Skin of body (tissue), 2 donors: ENCODE results near the gene HDAC4. TPM values are rescaled to one million over a fixed set of nuclear protein-coding genes. Genes with fewer than 3 reads are reported as not detected.

Source experiments
- DNase-seq: peaks from one replicate; lab custom pipeline; 2025; lab: John Stamatoyannopoulos, UW
- total RNA-seq: library from RNA; depleted of rRNA; stranded (reverse); fragments of >200 nt; gene quantifications from one replicate; pipeline ENCODE4 v1.2.3, GENCODE V29; 2014

HDAC4 gene
- total RNA-seq, 1 donor from 2014 or later, result 22.8 TPM

DNA sequence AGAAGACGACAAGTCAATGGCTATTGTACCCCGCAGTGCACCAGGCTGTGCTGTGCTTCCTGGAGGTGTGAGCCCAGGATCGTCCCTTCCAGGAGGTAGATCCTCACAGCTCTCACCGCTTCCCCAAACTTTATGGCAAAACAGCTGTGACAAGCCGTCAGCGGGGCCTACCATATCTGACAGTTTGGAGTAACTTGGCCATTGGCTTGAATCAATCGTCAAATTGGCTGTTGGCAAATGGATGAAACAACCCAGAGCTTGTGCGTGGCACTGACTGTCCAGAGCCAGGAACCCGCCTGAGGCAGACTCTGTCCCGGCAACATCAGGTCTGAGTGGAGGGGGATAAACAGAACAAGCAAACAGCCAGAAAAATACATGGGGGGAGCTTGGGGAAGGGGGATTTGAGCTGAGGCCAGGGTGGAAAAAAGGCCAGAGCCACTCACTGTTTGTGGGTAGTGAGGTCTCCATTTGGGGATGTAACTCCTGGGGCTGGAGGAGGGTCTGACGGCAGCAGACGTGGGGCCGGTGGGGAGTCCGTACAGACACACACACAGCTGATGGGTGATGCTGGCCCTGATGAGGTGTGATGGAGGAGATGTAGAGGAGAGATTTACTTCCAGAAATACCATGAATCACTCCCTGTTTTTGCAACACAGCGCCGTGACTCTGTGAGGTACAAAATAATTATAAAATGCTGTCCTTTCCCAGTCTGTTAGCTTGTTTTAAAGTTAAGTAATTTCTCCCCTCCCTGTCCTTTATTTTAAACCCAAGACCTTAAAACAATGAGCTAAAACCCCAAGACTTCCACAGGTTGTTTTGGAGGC lies 378.2 kb downstream of the HDAC4 start:
- no peak for DNase-seq

DNA sequence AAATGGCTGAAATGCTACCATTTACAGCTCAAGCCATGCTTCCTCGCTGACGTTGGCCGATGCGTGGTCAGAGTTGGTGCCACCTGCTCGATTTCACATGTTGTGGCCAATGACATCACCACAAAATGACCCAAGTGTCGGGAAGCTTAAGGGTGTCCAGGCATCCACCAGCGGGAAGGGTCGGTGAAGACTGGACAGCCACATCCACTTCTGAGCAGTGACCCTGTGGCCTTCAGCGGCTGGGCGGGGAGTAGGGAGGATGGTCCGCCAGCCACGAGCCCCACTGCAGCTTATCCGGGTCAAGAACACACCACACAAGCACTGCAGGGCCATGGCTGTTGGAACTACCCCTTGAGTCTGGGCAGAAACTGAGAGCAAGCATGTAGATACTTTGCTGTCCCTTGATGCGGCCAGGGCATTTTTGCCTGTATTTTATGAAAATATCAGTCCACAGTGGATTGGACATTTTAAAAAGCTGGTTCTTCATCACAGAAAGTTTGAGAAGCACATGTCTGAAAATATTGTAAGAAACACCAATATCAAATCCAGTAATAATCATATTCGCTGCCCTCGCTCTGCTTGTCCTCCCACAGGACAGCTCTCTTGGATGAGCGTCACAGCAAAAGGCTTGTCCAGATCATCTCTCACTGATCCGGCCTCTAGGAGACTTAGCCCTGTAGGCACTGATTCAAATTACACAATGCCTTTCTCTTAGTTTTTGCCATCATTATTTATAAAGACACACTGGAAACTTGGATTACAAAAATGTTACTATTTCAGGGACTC lies 379.0 kb downstream of the HDAC4 start:
- no peak for DNase-seq

DNA sequence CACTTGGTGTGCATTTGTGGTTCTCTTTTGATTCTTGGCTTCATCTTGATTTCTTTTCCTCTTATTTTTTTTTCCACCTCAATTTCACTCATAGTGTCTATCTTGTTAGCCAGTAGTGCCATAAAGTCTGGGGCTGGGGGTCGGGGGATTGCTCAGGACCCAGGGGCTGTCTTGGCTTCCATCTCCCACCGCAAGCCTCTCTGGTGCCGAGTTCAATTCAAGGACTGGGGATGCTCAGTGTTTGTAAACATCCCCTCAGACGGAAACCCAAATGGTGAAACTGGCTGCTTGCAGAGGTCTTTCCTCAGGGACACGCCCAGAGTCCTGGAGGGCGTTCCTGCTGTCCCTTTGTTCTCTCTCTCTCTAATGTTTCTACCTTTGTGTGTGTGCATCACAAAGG lies 379.6 kb downstream of the HDAC4 start:
- no peak for DNase-seq

DNA sequence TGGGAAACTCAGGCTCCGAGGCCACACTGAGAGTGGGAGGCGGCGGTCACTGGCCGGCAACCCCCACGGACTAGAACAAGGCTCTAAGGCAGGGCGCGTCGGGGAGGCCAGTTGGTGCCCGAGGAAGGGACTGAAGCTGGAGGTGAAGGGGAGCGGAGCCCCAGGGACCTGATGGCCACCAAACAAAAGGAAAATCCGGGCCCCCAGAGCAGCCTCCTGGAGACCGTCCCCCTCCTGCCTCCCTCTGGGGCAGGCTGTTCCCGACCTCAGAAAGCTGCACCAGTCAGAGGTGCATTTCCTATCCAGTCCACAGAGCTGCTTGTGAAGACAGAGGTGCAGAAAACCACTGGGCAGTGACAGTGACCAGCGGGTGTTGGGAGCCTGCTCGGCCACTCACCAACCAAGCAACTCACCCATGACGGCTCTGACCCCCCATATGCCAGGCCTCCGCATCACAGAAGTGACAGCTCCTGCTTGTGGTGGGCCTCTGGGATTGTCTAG lies 380.2 kb downstream of the HDAC4 start:
- DNase-seq, result no peak

DNA sequence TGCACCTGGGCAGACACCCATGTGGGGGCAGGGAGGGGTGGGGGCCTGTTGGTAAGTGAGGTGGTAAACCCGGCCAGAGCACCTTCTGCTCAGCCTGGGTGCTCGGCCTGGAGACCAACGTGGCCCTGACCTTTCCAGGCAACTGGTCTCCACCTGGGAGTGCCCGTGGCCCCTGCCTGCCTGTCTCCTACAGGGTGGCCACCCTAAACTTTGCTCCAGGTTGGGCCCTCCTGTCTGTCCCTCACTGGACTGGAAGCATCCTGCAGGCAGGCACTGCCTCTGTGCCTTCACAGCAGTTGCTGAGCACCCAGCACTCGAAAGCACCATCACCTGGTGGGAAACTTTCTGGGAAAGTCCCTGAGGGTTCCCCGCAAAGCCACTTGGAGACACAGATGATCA lies 381.6 kb downstream of the HDAC4 start:
- DNase-seq, result no peak

DNA sequence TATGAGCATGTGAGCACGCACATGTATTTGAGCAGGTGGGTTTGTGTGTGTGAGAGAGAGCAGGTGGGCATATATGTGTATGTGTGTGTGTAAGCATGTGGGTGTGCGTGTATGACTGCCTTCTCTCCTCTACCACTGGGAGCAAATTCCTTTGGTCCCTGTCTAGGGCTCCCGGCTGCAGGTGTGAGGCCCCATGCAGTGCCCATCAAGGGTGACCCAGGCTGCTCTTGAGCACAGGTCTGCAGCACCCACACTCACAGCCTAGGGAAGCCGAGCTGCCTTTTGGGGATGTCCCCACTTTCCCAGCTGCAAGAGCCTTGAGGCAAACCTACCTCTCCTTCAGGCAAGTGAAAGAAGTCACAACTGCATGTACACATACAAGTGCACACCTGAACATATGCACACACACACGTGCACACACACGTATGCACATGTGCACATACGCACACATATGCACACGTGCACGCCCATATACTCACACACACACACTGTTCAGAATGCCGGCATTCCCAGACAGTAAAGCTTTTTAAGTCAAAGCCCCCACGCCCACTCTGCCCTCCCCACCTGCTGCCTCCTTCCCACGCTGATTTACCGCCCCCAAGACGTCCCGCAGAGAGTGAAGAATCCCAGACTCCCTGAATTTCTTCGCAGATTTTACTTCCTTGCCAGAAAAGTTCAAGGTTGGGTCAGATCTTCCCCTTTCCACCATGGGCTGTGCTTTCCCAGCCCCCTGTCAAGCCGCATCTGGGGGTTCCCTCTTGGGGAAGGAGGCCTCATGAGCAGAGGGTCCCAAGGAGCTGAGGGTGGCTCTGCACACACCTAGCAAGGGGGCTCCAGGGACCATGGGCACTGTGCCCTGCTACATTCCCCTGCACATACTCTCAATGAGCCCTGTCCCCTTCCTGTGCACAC lies 382.3 kb downstream of the HDAC4 start:
- no peak for DNase-seq

DNA sequence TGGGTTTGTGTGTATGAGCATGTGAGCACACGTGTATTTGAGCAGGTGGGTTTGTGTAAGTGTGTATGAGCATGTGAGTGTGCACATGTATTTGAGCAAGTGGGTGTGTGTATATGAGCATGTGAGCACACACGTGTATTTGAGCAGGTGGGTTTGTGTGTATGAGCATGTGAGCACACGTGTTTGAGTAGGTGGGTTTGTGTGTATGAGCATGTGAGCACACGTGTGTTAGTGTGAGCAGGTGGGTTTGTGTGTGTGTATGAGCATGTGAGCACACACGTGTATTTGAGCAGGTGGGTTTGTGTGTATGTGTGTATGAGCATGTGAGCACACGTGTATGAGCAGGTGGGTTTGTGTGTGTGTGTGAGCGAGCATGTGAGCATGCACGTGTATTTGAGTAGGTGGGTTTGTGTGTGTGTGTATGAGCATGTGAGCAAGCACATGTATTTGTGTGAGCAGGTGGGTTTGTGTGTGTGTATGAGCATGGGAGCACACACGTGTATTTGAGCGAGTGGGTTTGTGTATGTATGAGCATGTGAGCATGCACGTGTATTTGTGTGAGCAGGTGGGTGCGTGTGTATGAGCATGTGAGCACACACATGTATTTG lies 383.2 kb downstream of the HDAC4 start:
- DNase-seq, result no peak

DNA sequence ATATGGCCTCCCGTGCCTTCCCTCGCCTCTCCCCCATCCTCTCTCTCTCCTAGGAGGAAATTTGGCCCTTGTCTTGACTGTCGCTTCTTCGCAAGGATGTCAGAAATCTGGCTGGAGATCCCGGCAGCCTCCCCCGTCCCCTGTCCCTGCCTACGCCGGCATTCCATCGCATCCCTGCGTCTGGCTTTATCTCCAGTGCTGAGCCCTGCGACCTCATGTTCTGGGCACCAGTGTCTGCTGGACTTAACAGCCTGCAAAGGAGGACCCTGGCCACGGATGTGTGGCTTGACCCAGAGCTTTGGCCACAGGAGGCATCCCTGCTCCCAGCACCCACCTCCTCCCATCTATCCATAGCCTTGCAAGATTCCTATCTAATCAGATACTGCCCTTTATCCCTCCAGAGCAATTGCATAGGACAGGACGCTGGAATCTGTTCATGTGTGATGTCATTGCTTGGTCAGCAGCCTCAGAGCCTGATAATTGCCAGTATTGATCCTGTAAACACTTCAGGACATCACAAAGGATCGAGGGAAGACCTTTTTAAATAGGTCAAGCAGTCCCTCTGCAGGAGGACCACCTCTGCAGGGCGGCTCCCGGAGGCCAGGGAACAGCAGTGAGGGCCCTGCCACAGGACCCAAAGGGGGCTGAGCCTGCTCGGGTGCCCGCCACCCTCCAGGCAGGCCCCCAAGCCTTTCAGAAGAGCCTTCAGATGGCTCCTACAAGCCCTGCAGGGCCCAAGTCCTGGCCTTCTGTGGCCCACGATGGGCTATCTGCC lies 384.7 kb downstream of the HDAC4 start:
- no peak for DNase-seq

DNA sequence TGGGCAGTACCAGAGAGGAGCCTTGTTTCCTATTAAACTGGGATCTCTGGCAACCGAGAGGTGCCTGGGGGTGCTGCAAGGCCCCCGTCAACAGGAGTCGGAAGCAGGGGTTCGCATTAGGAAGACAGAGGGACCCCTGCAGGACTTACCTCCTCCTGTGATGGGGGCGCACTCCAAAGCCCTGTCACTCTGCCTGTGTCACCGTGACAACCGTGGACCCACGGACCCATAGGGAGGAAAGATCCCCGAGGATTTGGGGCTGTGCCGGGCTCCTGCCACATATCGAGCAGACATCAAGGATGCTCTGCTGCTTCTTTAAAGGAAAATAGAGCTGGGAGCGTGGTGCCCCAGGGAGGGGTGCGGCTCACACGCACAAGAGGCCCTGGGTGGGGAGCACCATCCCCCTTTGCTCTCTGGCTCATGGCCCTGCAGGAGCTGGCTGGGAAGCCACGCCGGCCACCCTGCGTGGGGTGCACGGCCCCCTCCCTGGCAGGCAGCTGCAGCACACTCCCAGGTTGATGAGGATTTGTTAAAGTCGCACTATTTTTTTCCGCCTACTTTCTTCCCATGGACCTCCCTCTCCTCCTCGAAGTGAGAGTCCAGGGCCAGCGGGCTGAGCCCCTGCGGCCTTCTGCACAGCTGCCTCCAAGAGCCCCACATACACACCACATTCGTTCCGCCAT lies 385.5 kb downstream of the HDAC4 start:
- DNase-seq, result peak; percentile 27

DNA sequence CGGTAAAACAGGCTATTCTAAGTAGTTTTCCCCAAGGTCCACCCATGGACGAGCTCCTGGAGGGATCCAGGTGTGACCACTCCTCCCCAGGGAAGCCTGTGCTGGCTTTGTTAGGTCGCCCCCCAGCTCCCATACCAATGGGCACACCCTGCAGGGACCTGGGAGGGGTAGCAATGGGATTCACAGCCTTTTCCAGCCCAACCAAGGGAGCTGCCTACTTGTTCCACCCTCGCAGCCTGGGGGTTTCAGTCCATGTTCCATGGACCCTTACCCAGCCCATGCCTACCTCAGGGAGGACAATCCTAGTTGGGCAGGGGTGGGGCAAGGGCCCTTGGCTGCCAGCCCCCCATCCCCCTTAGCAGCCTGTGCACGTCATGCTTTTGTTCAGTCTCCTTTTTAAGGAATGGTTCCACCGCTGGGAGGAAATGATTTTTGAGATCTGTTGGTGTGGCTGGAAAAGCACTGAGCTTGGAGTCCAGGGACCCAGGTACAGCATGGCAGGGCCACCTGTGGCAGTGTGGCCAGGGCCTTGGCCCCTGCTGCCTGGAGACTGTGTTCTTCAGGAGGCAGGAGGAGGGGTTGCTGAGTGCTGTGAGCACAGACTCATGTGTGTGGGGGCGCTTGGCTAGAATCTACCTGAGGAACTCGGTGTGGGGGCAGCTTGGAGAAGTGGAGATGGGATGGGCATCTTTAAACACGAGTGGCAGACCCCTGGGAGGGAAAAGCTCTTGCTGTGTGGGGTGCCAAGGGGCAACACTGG lies 386.2 kb downstream of the HDAC4 start:
- no peak for DNase-seq

DNA sequence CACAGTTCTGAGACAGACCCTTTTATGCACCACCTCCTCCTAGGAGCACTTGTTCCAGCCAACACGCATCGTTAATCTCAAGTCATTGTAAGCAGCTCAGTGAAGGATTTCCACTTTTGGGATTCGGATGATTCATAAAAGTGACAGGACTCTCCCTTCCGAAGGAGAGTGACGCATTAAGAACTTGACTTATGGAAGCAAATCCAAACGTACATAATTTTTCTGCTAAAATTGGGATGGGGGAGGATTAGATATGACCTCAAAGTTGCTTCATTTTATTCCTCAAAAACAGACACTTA lies 387.2 kb downstream of the HDAC4 start:
- no peak for DNase-seq

DNA sequence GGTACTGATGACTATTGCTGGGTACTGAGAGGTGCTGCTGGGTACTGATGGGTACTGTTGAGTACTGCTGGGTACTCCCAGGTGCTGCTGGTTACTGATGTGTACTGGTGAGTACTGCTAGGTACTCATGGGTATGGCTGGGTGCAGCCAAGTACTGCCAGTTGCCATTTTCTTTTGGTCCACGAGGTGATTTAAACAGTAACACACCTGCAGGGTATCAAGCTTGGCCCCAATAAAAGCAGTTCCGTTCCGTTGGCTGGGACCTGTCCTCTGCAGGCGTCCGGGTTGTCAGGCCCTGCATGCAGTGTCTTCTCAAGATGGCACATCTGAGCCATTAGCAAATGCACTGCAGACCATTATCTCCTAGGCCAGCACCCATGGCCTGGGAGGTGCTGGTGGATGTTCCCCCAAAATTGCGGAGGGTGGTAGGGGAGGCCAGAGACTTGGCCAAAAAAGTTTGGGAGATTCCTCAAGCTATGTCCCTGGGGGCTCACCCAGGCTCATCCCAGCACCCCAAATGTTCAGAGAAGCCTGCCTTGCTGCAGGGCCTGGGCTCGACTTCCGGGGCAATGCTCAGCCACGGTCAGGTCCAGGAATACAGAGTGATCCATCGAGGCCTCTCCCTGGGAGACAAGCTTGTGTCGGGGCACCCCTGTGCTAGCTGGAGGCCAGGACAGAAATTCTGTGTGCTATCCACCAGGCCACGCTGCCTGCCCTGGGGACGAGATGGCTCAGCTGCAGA lies 387.7 kb downstream of the HDAC4 start:
- DNase-seq, result no peak

DNA sequence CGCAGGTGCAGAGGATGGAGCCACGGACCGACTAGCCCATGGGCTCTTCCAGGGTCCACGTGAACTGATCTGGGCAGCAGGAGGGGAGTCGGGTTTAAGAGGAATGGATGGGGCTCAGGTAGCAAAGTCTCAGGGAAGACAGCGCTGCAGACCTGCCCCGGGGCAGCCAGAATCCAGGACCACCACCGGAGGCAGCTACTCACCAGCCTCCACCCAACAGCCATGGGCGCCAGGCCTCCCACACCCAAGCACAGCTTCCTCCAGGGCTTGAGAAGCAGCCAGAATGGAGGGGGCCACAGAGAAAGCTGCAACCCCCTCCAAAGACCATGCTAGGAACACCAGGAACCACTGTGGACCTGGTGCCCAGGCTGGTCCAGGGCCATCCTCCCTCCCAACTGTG lies 388.6 kb downstream of the HDAC4 start:
- DNase-seq, result no peak

DNA sequence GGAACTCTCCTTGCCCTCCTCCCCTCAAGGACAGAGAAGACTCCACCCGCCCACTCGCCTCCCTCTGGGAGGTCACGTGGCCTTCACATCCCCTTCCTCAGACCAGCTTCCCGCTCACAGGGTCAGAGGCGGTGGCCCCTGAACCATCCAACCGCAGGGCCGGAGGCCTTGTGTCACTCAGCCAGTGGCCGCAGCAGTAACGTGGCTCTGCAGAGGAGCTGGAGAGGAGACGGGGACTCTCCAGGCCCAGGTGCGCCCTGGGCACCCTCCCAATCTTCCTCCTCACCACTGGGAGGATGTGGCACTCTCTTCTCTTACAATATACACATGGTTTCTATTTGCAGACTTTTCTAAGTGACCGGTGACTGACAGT lies 391.2 kb downstream of the HDAC4 start:
- DNase-seq, result no peak

DNA sequence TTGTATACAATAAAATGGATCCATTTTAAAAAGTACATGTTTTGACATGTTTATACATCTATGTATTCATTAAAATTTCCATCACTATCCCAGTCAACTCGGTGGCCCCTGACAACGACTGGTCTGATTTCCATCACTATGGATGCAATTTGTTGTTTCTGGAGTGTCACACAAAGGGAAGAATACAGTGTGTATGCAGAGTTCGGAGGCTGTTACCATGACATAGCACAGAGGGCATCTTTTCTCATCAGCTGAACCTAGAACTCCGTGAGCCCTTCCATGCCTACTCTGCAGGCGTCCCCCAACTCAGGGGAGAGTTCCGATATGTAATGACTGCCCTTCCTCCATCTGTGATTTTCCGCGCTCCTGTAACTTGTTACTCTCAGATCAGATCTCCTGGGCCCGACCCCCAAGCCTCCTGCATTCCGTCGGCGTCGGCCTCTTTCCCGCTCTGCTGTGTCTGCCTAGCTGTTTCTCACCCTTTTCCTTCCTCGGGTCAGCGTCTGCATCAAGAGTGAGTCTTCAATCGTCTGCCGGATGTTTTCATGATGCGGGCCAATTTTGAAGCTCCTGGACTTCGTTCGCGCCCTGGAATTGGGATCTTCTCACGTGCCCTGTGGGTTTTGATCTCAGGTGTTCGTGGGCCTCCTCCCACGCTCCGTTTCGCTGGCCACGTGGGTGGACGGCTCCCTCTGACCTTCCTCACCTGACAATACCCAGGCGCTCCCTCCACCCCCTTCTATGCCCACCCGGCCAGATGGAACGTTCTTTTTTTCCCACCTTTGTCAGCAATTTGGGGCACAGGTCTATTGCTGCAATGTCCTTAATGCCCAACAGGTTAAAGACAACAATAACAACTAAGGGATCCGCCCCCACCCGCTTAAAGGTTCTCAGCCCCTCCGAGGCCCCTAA lies 391.9 kb downstream of the HDAC4 start:
- DNase-seq, result no peak

DNA sequence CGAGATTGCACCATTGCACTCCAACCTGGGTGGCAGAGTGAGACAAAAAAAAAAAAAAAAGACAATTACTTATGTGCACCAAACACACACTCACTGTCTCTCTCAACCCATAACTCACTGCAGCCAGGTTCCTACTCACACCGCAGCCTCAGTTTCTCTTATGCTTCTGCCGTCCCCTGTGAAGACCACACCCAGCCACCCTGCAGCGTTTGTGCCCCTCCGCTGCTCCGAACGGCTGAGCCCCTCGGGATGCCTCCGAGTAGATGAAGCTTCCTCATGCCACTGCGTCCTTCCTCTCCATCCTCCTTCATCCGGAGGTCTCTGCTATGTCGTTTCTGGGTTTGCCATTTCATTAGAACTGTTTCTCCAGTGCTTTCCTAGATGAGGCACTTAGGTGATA lies 392.8 kb downstream of the HDAC4 start:
- no peak for DNase-seq

DNA sequence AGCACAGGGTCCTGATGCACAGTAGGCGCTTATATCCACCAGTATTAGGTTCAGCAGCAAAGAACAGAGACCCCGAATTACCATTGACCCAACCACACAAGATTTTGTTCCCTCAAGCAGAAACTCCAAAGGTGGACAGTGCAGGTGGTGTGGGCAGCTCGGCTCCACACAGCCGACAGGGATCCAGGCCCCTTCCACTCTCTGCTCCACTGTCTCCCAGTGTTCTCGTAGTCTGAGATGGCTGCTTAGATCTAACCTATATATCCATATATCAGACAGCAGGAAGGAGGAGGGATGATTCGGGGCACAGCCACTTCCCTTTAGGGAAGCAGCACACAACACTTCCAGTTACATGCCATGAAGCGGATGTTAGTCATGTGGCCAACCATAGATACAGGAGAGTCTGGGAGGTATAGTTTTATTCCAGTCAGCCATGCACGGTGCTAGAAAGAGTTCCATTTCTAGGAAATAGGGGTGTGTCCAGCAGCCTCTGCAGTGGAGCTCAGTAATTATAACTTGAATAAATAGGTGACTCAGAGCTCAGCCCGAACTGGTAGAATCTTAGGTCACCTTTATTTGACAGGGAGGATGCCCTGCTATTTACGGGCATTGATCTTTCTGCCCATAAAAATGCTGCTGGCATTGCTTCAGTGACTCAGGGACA lies 394.1 kb downstream of the HDAC4 start:
- DNase-seq, result no peak
